Muscle of back (tissue), 11 donors: ENCODE results near the gene GHRHR. TPM values are rescaled to one million over a fixed set of nuclear protein-coding genes. Genes with fewer than 3 reads are reported as not detected.

Source experiments
- DNase-seq, 3 donors: peaks; one replicate each; pipeline versions ENCODE4 v3.0.0 to v3.0.0-alpha.2; 2013
- polyA plus RNA-seq, 10 donors: library from polyadenylated mRNA; unstranded; fragments of 120-200 nt; gene quantifications; one replicate each; pipeline ENCODE4 v1.2.1, GENCODE V29; 2013; ENCODE audit not compliant: insufficient read length in 10 of 10

GHRHR gene
- polyA plus RNA-seq, 10 donors, result 0.48 to 1.9 (median 1.0) TPM; not detected in 1

GRCh38 chr7:30965883-30966282 is 2.1 kb downstream of the GHRHR start:
- DNase-seq, result no peak

DNA sequence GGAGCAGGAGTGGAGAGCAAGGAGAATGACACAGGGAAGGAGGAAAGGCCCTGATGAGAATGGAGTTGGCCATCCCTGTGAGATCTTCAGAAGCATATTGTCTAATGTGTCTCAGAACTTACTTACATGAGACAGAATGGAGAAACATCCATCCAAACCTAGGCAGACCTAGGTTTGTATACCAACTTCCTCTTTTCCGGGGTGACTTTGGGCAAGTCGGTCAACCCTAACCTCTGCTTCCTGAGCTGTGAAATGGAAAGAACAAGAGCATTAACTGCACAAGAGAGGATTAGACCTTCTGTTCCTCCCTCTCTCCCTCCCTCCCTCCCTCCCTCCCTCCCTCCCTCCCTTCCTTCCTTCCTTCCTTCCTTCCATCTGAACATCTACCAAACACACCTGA is 4.5 kb downstream of the GHRHR start:
- no peak for DNase-seq

GRCh38 chr7:30968747-30969603 is 5.2 kb downstream of the GHRHR start:
- DNase-seq, result no peak

DNA sequence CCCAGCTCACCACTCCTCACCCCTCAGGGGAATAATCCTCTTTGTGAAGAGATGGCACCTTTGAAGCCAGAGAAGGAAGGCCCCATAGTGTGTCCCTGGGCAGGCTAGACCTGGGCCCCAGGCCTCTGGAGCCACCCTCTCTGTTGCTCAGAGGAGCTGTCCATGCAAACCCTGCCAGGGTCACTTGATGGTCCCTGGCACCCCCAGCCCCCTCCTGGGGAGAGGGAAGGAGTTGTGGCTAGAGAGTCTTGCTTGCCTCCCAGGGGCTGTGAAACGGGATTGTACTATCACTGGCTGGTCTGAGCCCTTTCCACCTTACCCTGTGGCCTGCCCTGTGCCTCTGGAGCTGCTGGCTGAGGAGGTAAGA is 5.8 kb downstream of the GHRHR start:
- DNase-seq, result no peak

DNA sequence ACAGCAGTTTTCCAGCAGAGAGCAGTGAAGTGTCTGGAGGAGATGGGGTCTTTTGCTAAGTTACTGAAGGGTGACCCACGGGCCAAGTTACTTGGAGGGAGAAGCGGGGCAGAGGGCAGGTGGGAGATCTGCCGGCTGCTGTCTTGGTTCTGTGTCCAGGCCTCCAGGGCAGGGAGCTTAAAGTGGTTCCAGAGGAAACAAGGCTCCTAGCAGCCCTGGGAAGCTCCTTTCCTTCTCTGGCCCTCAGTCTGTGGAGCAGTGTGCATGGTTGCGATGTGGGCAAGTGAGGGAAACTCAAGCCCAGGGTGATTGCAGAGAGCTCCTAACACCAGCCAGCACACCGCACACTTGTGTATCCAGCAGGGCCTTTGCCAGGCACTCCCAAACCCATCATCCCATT is 6.3 kb downstream of the GHRHR start:
- no peak for DNase-seq

- DNase-seq, result no peak
These were observed 6.9 kb downstream of the GHRHR start for GRCh38 chr7:30970594-30971094.

GRCh38 chr7:30971440-30971839 is 7.7 kb downstream of the GHRHR start:
- DNase-seq, result no peak

DNA sequence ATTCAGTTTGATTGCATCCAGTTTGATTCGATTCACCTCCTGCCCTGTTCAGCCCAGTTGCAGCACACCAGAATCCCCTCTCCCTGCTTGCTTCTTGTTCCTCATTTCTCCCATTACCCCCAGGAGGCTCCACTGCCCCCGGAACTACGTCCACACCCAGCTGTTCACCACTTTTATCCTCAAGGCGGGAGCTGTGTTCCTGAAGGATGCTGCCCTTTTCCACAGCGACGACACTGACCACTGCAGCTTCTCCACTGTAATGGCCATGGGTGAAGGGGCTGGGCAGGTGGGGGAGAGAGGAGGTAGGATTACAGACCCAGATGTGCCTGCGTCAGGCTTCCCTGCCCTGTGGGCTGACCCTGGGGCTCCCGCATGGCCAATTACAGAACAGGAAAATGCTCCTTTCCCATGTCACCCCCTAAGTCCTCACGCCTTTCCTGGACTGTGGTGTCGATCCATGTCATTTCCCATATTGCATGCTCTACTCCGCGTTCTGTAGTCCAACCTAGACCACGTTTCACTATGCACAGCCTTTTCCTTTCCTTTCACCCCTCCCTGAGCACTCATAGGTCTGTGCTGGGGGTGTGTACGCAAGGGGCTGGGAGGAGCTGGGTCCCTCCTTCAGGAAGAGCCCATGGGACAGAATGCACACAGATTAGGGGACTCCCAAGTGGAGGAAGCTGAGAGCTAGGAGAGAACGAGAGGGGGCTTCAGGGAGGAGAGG is 8.2 kb downstream of the GHRHR start:
- DNase-seq, result no peak

- no peak for DNase-seq
These were observed 9.5 kb downstream of the GHRHR start for GRCh38 chr7:30973292-30973691.

- no peak for DNase-seq
These were observed 10.2 kb downstream of the GHRHR start for GRCh38 chr7:30973791-30974604.

- DNase-seq, result peak in 2 of 3 donors; percentile 47 to 60
These were observed 11.0 kb downstream of the GHRHR start for GRCh38 chr7:30974605-30975255.

DNA sequence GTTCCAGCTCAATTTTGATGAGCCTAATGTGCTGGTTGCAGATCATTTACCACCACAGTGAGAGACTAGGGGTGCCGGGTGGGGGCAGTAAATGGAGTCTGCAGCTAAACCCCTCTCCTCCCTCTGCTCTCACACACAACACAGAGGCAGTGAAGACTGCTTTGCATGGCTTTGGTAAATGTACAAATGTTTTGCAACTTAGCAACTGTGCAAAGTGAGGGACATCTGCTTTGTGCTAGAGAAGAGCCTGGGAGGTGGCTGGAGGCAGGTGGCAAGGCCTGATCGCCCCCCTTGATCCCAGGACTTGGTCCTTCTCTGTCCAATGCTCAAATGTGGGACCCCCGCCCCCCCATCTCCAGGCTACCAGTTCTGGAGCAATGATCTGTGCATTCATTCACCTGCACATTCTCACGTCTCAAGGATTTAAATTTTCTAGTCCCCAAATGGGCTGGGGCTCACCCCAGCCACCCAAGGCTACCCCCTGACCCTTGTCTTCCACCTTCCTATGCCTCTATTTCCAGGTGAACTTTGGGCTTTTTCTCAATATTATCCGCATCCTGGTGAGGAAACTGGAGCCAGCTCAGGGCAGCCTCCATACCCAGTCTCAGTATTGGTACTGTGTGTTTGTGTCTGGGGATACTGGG is 11.6 kb downstream of the GHRHR start:
- no peak for DNase-seq

DNA sequence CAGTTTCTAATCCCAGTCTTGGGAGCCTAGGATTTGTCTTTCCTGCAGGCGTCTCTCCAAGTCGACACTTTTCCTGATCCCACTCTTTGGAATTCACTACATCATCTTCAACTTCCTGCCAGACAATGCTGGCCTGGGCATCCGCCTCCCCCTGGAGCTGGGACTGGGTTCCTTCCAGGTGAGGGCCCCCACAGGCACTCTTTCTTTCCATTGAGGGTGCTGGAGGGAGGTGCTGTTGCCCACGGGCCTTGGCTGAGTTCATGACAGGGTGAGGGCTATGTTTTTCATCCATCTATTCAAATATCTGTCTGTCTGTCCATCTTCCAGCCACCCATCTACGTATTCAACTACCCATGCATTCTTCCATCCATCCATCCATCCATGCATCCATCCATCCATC is 12.6 kb downstream of the GHRHR start:
- no peak for DNase-seq

DNA sequence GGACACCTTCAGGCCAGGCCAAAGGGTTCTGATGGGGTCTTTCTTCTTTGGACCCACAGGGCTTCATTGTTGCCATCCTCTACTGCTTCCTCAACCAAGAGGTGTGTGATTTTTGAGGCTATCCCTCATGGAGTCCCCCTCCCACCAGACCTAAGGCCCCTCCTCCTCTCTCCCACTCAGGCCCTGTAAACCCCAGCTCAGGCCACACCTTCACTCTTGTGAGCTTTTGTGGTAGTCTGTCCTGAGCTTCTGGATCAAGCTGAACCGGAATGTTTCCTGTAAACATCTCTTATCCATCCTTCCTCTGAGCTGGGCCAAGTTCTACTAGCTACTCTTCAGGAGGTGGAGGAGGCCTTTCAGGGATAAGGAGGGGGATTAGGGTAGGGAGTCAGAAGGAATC is 13.5 kb downstream of the GHRHR start:
- DNase-seq, result no peak

- no peak for DNase-seq
These were observed 14.3 kb downstream of the GHRHR start for GRCh38 chr7:30977896-30978564.

DNA sequence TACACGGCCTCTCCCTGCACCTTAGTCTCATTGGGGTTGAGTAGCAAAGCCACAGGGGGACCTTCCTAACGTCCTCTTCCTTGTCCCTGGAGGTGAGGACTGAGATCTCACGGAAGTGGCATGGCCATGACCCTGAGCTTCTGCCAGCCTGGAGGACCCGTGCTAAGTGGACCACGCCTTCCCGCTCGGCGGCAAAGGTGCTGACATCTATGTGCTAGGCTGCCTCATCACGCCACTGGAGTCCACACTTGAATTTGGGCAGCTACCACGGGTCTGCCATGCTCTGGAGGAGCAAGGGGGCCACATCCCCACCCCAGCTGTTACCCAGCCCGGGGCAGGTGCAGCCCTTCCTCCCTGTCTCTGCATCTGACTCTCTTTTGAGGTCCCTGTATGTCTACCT is 15.3 kb downstream of the GHRHR start:
- no peak for DNase-seq

- no peak for DNase-seq
These were observed 16.4 kb downstream of the GHRHR start for GRCh38 chr7:30980194-30980593.

DNA sequence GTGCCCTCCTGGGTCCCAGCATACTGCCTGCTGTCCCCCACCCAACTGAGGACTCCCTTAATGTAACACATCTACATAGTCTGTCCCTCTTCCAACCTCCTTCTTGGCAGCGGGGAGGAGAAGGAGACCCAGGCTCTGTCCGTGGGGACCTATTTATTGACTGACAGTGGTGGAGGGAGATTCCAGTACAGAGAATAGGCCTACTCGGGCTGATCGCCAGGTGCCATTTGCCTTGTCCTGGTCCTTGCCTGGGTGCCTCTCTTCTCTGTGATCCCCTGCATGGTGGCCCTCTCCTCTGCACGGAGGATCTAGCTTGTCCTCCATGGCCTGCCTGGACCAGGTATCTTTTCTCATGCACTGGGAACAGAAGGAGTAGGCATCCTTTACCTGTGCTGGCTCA is 17.0 kb downstream of the GHRHR start:
- no peak for DNase-seq

- DNase-seq, result peak; percentile 81 to 94 (median 92)
These were observed 19.5 kb downstream of the GHRHR start for GRCh38 chr7:30983042-30983913.

- DNase-seq, result no peak
These were observed 20.1 kb downstream of the GHRHR start for GRCh38 chr7:30983914-30984247.
